ENCODE data around the gene SSBP3. TPM values are rescaled to one million over a fixed set of nuclear protein-coding genes. Genes with fewer than 3 reads are reported as not detected.

SSBP3 gene
- total and polyA plus RNA-seq, 9 of the 15 experiments (the other 6 are each of a cell fraction or from before 2014, with no cell fraction given) = 8.7 to 108 (median 33.8) TPM

DNA sequence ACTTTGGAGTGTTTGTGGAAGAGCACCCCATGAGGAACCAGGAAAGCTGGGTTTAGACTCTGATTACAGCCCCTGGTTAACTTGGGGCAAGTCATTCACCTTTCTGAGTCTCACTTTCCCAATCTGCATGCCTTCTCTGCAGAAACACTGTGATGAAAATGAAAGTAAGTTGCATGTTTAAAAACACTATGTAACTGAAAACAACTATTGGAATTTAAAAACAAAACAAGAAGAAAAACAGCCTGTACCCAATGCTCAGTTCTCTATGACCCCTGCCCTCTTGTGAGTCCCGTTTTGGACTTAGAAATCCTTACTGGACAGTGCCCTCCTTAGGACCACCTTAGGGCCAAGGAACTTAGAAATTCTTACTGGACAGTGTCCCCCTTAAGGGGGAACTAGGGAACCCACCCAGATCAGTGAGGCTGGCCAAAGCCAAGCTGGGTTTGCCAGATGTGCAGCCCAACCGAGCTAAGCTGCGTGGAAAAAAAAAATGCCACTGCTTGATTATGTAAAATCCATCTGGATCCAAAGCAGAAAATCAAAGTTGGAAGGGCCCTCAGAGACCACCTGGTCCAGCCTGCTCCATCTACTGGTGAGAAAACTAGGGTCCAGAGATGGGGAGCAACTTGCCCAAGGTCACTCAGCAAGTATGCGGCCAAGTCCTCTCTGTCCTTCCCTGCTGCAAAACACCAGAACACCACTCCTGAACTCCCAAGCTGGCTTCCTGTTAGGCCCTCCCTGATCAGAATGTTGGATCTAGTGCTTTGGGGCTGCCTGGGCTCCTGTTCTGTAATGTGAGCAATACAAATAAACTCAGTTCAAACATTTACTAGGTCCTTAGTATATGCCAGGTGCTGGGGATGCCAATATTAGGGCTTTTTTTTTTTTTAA is 128.5 kb downstream of the SSBP3 start:
- WGBS (ENCODE audit: insufficient coverage, low coverage, missing lambda C conversion rate) = 88% methylated on average over 4 of the region's 4 CpGs
- H3K4me3 ChIP-seq = no peak overlapping the region
- H3K9ac ChIP-seq (ENCODE audit: insufficient read depth in 1 of 2, low read depth in 2 of 2, low read length in 2 of 2) = peak overlapping the region in 1 of 2 experiments; percentile 11; a peak in 2 of 4 replicates
- no peak for DNase-seq (ENCODE audit: extremely low read depth in 1 of 4, low spot score in 3 of 4)
- H3K4me1 ChIP-seq (replicated peaks in 1 of 2; ENCODE audit: control insufficient read depth in 2 of 2, insufficient read depth in 2 of 2, low read length in 2 of 2) = peaks cover 39 to 52% of the 10 kb centered on the region in 2 experiments
- BruUV-seq (replicated peaks) = no TSS peak
- peaks cover 45% of the 10 kb centered on the region for H3K79me2 ChIP-seq (ENCODE audit: control insufficient read depth, insufficient read depth, low read length)
- intact Hi-C loops (cut with micrococcal nuclease) = no loop called here
- peaks cover 35% of the 10 kb centered on the region; the same call in 2 of the 3 replicates for H3K36me3 ChIP-seq (ENCODE audit: control insufficient read depth, insufficient read depth, low read length)
- no peaks in the 10 kb centered on the region for H3K9me3 ChIP-seq (replicated peaks; ENCODE audit: control insufficient read depth, insufficient read depth, low read depth, low read length)
- no peak for FAIRE-seq
- no peaks in the 10 kb centered on the region for H3K27me3 ChIP-seq (ENCODE audit: control insufficient read depth in 2 of 2, insufficient read depth in 2 of 2, low read length in 2 of 2)
- H4K20me1 ChIP-seq (replicated peaks; ENCODE audit: control insufficient read depth, insufficient read depth, low read length) = peaks cover 19% of the 10 kb centered on the region
- H2AFZ ChIP-seq (ENCODE audit: low read depth, low read length) = no peak overlapping the region
- H3K9me1 ChIP-seq (ENCODE audit: control insufficient read depth, insufficient read depth, low read length) = peaks cover 8% of the 10 kb centered on the region
- H3K4me2 ChIP-seq (ENCODE audit: insufficient read depth, low read length) = no peak overlapping the region
- in situ Hi-C loops (cut with MboI) = no loop called here
- TF ChIP-seq SMARCA4 (IDR thresholded peaks at IDR 0.05) = no peak
- TF ChIP-seq, protein P1, sequence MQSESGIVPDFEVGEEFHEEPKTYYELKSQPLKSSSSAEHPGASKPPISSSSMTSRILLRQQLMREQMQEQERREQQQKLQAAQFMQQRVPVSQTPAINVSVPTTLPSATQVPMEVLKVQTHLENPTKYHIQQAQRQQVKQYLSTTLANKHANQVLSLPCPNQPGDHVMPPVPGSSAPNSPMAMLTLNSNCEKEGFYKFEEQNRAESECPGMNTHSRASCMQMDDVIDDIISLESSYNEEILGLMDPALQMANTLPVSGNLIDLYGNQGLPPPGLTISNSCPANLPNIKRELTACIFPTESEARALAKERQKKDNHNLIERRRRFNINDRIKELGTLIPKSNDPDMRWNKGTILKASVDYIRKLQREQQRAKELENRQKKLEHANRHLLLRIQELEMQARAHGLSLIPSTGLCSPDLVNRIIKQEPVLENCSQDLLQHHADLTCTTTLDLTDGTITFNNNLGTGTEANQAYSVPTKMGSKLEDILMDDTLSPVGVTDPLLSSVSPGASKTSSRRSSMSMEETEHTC (IDR thresholded peaks at IDR 0.05) = no peak
- TF ChIP-seq ZFP36 (IDR thresholded peaks at IDR 0.05; ENCODE audit: low read depth, low read length, partially characterized antibody) = peak; percentile 16
- TF ChIP-seq, protein P2, sequence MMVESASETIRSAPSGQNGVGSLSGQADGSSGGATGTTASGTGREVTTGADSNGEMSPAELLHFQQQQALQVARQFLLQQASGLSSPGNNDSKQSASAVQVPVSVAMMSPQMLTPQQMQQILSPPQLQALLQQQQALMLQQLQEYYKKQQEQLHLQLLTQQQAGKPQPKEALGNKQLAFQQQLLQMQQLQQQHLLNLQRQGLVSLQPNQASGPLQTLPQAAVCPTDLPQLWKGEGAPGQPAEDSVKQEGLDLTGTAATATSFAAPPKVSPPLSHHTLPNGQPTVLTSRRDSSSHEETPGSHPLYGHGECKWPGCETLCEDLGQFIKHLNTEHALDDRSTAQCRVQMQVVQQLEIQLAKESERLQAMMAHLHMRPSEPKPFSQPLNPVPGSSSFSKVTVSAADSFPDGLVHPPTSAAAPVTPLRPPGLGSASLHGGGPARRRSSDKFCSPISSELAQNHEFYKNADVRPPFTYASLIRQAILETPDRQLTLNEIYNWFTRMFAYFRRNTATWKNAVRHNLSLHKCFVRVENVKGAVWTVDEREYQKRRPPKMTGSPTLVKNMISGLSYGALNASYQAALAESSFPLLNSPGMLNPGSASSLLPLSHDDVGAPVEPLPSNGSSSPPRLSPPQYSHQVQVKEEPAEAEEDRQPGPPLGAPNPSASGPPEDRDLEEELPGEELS (CRISPR knock-in tag; IDR thresholded peaks at IDR 0.05; ENCODE audit: borderline replicate concordance) = no peak
- H3K27ac ChIP-seq (ENCODE audit: extremely low read depth, low read depth, low read length) = no peak overlapping the region
- no peak for ATAC-seq
- CTCF ChIA-PET (ENCODE audit: low intra/inter-chr PET ratio) = no interaction called here
- POLR2A ChIA-PET = interaction anchor here (0.7 to 2.3 kb wide), 4 partner anchors 11 to 50 kb away, joined by 3 to 6 read pairs (median 5); no protein-coding TSS in a partner anchor
